UCSD-AML1 (cell line): ENCODE measurements around the gene ENTPD7.
"Not testable (repeated sequence)": the region's sequence is repeated elsewhere in the genome, so short reads cannot be mapped to it uniquely, and the experiment has no call there.

Source experiments
- DNase-seq: peaks from one replicate; lab custom pipeline; 2025; ENCODE audit not compliant: unreplicated experiment; lab: John Stamatoyannopoulos, UW

The ENTPD7 gene

DNA sequence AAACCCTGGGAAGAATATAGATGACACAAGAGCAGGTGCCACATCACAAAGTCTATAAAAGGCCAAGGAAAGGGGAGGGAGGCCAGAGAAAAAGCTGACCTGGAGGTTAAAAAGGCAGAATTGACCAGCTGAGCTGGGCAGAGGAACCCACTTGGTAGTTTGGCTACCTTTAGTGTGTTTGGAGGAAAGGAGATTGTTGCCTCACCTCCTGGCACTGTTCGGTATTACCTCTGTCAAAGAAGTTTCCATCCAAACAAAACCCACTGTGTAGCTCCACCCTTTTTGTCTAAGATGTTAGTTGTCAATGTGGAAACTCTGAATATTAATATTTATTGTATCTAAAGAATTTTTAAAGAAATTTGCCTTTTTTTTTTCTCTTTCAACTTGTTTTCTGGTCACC is 23.4 kb downstream of the ENTPD7 start:
- DNase-seq, result no peak

- peak; percentile 13 for DNase-seq
Observed at GRCh38 chr10:99685597-99685967, 26.3 kb downstream of the ENTPD7 start.

DNA sequence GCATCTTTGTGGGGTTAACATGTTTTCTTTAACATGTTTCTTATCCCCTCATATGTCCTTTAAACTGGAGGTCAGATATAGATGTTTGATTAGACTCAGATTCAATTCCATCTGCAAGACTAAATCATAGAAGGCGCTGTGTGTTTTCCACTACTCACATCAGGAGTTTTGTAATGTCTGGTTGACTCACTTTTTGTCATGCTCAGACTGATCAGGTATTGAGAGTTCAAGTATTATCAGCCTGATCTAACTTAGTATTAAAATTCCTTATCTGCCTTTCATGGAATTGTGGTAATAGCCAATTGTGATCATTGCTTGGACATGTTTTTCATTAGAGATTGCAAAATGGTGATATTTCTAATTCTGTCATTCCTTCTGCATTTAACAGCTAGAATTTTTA is 30.2 kb downstream of the ENTPD7 start:
- no peak for DNase-seq

DNA sequence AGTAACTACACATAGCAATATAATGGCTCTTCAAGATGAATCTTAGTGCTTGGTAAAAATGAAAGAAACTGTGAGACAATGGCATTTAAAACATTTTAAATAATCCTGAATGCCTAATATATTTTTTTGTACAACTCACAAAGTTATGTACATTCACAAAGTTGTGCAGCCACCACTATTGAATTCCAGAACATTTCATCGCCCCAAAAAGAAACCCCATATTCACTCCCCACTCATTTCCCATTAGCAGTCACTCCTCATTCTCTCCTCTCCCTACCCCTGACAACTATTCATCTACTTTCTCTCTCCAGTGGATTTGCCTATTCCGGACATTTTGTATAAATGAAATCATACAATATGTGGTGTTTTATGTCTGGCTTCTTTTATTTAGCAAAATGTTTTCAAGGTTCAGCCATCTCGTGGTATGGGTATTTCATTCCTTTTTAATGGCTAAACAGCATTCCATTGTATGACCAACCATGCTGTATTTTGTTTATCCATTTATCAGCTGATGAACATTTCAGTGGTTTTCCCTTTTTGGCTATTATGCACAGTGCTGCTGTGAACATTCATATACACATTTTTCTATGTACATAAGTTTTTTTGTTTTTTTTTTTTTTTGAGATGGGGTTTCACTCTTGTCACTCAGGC is 34.7 kb downstream of the ENTPD7 start:
- DNase-seq, result no peak

DNA sequence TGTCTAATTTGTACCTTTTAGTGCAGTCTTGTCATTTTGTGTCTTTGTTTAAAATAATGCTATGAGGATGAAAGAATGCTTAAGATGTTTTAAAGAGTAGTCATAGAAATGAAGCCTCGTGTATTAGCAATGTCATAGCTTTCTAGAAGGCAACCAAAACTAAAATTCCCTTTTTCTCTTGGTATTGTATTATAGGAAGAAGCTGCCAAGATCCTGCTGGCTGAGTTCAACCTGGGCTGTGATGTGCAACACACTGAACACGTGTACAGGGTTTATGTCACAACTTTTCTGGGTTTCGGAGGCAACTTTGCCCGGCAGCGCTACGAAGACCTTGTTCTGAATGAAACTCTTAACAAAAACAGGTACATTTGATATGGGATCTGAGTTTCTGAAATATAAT is 36.5 kb downstream of the ENTPD7 start:
- DNase-seq, result no peak

DNA sequence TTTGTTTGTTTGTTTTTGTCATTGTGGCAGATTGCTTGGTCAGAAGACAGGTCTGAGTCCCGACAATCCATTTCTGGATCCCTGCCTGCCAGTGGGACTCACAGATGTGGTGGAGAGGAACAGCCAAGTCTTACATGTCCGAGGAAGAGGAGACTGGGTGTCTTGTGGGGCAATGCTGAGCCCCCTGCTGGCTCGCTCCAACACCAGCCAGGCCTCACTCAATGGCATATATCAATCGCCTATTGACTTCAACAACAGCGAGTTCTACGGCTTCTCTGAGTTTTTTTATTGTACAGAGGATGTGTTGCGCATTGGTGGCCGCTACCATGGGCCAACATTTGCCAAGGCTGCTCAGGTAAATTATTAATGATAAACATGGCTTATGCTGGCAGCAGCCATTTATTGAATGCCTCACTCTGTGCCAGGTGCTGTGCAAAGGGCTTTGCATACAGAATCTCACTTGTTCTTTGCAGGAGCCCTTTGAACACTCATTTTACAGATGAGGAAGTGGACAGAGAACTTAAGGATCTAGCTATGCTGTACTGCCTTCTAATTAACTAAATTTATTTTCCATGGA is 39.3 kb downstream of the ENTPD7 start:
- peak; percentile 10 for DNase-seq

GRCh38 chr10:99700649-99701048 is 41.3 kb downstream of the ENTPD7 start:
- no peak for DNase-seq

- no peak for DNase-seq
Observed at GRCh38 chr10:99708428-99709012, 49.2 kb downstream of the ENTPD7 start.

- DNase-seq, result no peak
Observed at GRCh38 chr10:99709480-99710229, 50.3 kb downstream of the ENTPD7 start.

- DNase-seq, result no peak
Observed at GRCh38 chr10:99711129-99711719, 51.9 kb downstream of the ENTPD7 start.

DNA sequence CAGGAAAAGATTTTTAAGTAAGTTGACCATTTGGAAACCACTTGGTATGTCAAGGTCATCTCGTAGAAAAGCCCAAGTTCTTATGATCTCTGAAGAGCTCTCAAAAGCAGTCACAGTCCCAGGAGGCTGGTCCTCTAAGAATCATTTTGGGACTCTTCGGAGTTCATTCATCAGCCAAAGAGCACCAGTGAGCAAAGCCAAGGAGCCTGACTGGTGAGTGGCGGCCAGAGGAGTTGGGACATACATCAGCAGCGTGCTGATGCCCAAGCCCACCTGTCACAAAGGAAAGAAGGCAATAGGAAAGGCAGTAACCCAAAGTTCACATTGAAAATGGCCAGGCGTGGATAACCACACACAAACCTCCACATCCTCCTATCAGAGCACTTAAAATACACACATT is 55.1 kb downstream of the ENTPD7 start:
- no peak for DNase-seq

DNA sequence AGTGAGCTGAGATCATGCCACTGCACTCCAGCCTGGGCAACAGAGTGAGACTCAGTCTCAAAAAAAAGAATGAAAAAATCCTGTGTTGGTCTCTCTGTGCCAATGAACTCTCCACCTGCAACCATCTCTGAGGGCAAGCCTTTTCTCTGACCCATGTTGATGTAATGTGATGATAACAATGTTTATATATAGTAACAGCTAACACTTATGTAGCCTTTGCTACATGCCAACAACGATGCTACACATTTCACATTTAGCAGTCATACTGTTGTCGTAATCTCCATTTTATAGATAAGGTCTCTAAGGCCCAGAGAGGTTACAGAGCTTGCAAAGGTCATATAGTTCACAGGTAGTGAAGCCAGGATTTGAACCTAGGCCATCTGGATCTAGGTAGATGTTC is 61.1 kb downstream of the ENTPD7 start:
- DNase-seq, result no peak

- DNase-seq, result no peak
Observed at GRCh38 chr10:99730026-99730425, 70.7 kb downstream of the ENTPD7 start.

DNA sequence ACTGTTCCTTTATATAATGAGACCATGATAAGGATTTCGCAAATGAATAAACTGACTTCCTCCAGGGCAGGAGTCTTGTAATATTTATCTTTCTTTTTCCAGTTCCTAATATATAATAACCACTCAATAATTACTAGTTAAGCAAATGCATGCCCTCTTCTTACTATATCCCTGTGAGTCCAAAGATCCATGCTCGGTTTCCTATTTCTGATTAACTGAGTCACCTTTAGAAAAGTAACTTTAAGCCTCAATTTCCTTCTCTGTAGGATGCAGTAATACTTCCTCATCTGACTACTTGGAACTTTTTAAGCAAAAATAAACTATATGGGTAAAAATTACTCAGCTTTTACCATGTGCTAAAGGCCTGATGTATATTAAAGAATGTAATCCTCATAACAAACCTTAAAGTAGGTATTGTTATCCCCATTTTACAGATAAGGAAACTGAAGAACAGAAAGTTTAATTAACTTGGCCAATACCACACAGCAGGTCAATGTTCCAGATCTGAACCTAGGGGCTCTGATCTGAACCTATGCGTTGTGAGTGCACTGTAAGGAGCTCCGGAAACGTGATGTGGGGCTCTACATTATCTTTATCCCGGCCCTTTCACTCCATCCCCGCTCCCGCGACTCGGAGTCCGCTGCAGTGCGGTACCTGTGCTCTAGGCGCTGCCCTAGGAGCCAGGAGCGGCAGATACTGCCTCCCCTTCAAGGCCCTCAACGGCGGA is 72.2 kb downstream of the ENTPD7 start:
- no peak for DNase-seq

GRCh38 chr10:99732033-99732842 is 72.9 kb downstream of the ENTPD7 start, which contains the start of the genes COX15 and CUTC:
Gene COX15 (minus strand): TSS chr10:99732127. CDS start chr10:99732049, 78 bp downstream.
Gene CUTC (plus strand): TSS chr10:99732234. CDS start chr10:99732349, 115 bp downstream.
- peak; percentile 96 for DNase-seq

DNA sequence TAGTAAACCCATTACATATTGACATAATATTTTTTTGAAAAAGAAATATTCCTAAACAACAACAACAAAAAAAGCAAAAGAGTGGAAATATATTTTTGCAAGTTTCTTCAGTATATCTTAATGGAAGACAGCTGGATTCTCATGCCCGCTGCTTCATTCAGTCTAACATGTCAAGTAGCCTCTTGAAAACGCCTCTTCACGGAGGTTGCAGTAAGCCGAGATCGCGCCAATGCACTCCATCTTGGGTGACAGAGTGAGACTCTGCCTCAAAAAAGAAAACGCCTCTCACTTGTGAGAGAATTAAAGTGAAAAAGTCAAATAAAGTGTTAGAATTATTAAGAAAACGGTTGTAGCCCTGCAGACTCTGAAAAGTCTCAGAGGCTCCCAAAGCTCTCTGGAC is 74.1 kb downstream of the ENTPD7 start:
- DNase-seq, result no peak

DNA sequence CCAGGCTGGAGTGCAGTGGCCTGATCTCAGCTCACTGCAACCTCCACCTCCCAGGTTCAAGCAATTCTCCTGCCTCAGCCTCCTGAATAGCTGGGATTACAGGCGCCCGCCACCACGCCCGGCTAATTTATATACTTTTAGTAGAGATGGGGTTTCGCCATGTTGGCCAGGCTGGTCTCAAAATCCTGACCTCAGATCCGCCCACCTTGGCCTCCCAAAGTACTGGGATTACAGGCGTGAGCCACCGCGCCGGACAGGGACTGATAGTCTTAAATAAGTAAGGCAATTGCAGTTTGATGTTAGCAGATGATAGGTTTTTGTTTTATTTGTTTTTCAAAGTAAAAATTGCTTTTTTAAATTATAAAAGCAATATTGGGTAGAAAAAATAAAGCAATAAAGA is 74.8 kb downstream of the ENTPD7 start:
- DNase-seq, result not testable (repeated sequence)

GRCh38 chr10:99740260-99740659 is 81.0 kb downstream of the ENTPD7 start:
- DNase-seq, result no peak

DNA sequence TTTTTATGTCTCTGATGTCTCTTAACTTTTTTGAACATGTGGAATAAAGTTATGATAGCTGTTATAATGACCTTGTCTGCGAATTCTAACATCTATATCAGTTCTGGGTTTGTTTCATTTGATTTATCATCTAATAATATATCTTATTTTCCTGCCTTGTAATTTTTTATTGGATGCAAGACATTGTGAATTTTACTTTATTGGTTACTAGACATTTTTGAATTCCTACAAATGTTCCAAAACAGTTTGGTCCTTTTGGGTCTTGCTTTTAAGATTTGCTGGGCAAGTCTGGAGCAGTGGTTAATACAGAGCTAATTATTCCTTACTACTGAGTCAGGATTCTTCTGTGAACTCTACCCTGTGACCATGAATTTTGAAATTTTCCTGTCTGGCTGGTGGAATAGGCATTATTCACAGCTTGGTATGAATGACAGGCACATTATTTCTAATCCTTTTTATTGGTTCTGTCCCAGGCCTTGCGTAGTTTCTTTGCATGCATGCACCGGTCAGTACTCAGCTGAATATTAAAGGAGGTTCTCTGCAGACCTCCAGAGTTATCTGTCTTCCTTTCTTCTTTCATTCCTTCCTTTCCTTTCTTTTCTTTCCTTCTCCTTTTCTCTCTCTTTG is 81.7 kb downstream of the ENTPD7 start:
- no peak for DNase-seq

GRCh38 chr10:99742254-99742653 is 82.9 kb downstream of the ENTPD7 start:
- no peak for DNase-seq
